Caco-2 (cell line): ENCODE data around the gene SKA3. TPM values are rescaled to one million over a fixed set of nuclear protein-coding genes. Genes with fewer than 3 reads are reported as not detected.
"Not testable (repeated sequence)": the region's sequence is repeated elsewhere in the genome, so short reads cannot be mapped to it uniquely, and the experiment has no call there.

Source experiments
- BruUV-seq: library from RNA; stranded (reverse); fragments of 400-500 nt; replicated peaks from 2 replicates; lab custom pipeline; 2021; lab: Mats Ljungman, UMichigan
- CTCF ChIA-PET: fragments of 300-600 bp; sonication (Branson Sonifier 250); formaldehyde crosslinking; loops from one replicate; lab custom pipeline; 2022; ENCODE audit warnings: antibody characterized with exemption; lab: Charles Lee
- POLR2A ChIA-PET: fragments of 300-600 bp; sonication (Branson Sonifier 250); formaldehyde crosslinking; loops from one replicate; lab custom pipeline; 2022; ENCODE audit warnings: antibody characterized with exemption; lab: Charles Lee
- DNase-seq, 2 experiments: peaks; one replicate each; pipeline versions ENCODE4 v3.0.0 to v3.0.0-alpha.2; 2020 to 2022
- H3K27me3 ChIP-seq: replicated peaks from 2 replicates; pipeline ENCODE4 v1.6.0; 2011; ENCODE audit warnings: low read length; ENCODE audit not compliant: control insufficient read depth, insufficient read depth
- H3K36me3 ChIP-seq: 2 replicates; pipeline ENCODE4 v1.5.1; 2011; ENCODE audit warnings: low read length; ENCODE audit not compliant: control insufficient read depth, insufficient read depth
- H3K4me1 ChIP-seq: fragments of 250-450 bp; sonication (Bioruptor Pico); 2 replicates; pipeline ENCODE4 v1.5.1; 2020; ENCODE audit warnings: mild to moderate bottlenecking
- H3K4me3 ChIP-seq: 2 replicates; pipeline ENCODE4 v1.5.1; 2011; ENCODE audit warnings: low read depth, mild to moderate bottlenecking, control low read depth, low read length
- H3K9me3 ChIP-seq: fragments of 250-450 bp; sonication (Bioruptor Pico); 2 replicates; pipeline ENCODE4 v1.5.1; 2020; ENCODE audit warnings: mild to moderate bottlenecking, moderate library complexity
- H3K27ac Mint-ChIP-seq: one replicate; pipeline ENCODE4 v1.8.0; 2022; ENCODE audit warnings: mixed read lengths; ENCODE audit not compliant: unreplicated experiment
- H3K27me3 Mint-ChIP-seq: one replicate; pipeline ENCODE4 v1.8.0; 2022; ENCODE audit warnings: mixed read lengths; ENCODE audit not compliant: insufficient read depth, unreplicated experiment
- H3K36me3 Mint-ChIP-seq: one replicate; pipeline ENCODE4 v1.8.0; 2022; ENCODE audit warnings: mild to moderate bottlenecking, mixed read lengths; ENCODE audit not compliant: insufficient read depth, unreplicated experiment
- H3K4me1 Mint-ChIP-seq: one replicate; pipeline ENCODE4 v1.8.0; 2022; ENCODE audit warnings: low read depth, mixed read lengths; ENCODE audit not compliant: unreplicated experiment
- H3K4me3 Mint-ChIP-seq: one replicate; pipeline ENCODE4 v1.8.0; 2022; ENCODE audit warnings: mild to moderate bottlenecking, moderate library complexity, mixed read lengths; ENCODE audit not compliant: unreplicated experiment
- H3K9me3 Mint-ChIP-seq: one replicate; pipeline ENCODE4 v1.8.0; 2022; ENCODE audit warnings: mixed read lengths; ENCODE audit not compliant: unreplicated experiment
- intact Hi-C: fragments of 100-400 bp; cut with micrococcal nuclease; formaldehyde crosslinking; loops from one replicate; pipeline ENCODE4 v1.10.0; 2022; ENCODE audit not compliant: unreplicated experiment
- total RNA-seq: library from RNA; stranded (reverse); gene quantifications from 2 replicates; pipeline ENCODE4 v1.2.3, GENCODE V29; 2022
- TF ChIP-seq, protein P1 (sequence below), 2 experiments: fragments of 200-600 bp in 1 of 2; IDR thresholded peaks; 1 replicate in 1 of 2; 2 replicates in 1 of 2; pipeline versions ENCODE4 v1.5.1 to v1.8.0; 2011 to 2022; ENCODE audit warnings: antibody characterized with exemption in 1 of 2, control low read depth in 1 of 2, inconsistent platforms in 1 of 2, low read depth in 1 of 2, low read length in 1 of 2, mild to moderate bottlenecking in 1 of 2, moderate library complexity in 1 of 2; ENCODE audit not compliant: insufficient read depth in 1 of 2, severe bottlenecking in 1 of 2, unreplicated experiment in 1 of 2

Gene SKA3
- total RNA-seq, 1 experiment from 2014 or later: 37.5 TPM

DNA sequence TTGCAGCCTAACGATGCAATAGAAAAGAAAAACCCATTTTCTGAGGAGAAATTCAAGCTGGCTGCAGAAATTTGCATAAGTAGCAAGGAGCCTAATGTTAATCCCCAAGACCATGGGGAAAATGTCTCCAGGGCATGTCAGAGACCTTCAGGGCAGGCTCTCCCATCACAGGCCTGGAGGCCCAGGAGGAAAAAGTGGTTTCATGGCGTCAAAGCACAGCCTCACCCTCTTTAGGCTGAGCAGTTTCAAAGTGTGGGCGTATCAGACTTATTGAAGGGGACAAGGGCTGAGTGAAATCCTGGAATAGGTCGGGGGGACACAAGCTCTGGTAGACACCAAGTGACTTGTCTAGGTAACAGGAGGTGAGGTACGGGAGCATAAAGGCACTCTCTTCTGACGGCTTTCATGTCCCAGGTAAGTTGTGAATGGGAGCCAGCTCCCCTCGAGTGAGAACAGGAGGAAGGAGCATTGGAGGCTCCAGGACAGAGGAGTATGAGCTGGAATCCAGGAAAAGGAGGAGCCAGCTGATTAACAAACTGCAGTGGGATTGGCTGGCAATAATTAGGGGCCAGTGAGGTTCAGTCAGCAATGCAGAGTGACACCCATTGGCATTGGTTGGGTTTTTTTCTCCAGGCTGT lies 35.9 kb upstream of the SKA3 start:
- H3K4me3 ChIP-seq: no peak overlapping the region
- Mint-ChIP-seq H3K4me1 (no peaks in the 10 kb centered on the region), H3K9me3 (peaks cover 24% of the 10 kb centered on the region), H3K4me3 (no peak overlapping the region), H3K36me3 (no peaks in the 10 kb centered on the region), H3K27me3 (peaks cover 20% of the 10 kb centered on the region), H3K27ac (no peak overlapping the region)
- no peak for DNase-seq
- H3K9me3 ChIP-seq: peaks cover 7% of the 10 kb centered on the region
- TF ChIP-seq, protein P1, sequence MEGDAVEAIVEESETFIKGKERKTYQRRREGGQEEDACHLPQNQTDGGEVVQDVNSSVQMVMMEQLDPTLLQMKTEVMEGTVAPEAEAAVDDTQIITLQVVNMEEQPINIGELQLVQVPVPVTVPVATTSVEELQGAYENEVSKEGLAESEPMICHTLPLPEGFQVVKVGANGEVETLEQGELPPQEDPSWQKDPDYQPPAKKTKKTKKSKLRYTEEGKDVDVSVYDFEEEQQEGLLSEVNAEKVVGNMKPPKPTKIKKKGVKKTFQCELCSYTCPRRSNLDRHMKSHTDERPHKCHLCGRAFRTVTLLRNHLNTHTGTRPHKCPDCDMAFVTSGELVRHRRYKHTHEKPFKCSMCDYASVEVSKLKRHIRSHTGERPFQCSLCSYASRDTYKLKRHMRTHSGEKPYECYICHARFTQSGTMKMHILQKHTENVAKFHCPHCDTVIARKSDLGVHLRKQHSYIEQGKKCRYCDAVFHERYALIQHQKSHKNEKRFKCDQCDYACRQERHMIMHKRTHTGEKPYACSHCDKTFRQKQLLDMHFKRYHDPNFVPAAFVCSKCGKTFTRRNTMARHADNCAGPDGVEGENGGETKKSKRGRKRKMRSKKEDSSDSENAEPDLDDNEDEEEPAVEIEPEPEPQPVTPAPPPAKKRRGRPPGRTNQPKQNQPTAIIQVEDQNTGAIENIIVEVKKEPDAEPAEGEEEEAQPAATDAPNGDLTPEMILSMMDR (IDR thresholded peaks at IDR 0.05; ENCODE audit: insufficient read depth in 1 of 2, low read depth in 1 of 2, low read length in 1 of 2, severe bottlenecking in 1 of 2, unreplicated experiment in 1 of 2): no peak
- H3K27me3 ChIP-seq: no peaks in the 10 kb centered on the region
- ChIA-PET CTCF (no interaction called here), POLR2A (no interaction called here)
- intact Hi-C loops: no loop called here
- no TSS peak for BruUV-seq
- no peaks in the 10 kb centered on the region for H3K36me3 ChIP-seq
- H3K4me1 ChIP-seq: no peaks in the 10 kb centered on the region

DNA sequence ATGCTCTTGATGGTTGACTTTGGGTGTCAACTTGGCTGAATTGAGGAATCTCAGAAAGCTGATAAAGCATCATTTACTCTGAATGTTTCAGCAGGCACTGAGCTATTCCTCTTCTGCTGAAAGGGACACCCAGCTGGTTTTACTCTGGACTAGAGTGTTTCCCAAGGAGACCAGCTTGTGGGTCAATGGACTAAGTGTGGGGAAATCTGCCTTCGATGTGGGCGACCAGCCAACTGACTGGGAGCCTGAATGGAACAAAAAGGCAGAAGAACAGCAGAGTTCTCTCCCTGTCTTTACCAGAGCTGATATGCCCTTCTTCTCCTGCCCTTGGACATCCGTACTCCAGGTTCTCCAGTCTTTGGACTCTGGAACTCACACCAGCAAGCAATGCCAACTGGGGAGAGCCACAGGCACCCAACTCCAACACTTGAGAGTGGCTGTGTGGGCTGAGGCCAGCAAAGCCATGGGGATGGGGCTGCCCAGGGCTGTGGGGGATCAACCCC lies 32.4 kb upstream of the SKA3 start:
- Mint-ChIP-seq H3K36me3 (no peaks in the 10 kb centered on the region), H3K4me3 (no peak overlapping the region), H3K9me3 (peaks cover 24% of the 10 kb centered on the region), H3K4me1 (no peaks in the 10 kb centered on the region), H3K27ac (no peak overlapping the region), H3K27me3 (peaks cover 12% of the 10 kb centered on the region)
- Histone ChIP-seq H3K27me3 (no peaks in the 10 kb centered on the region), H3K4me3 (no peak overlapping the region), H3K9me3 (peaks cover 10% of the 10 kb centered on the region), H3K4me1 (no peaks in the 10 kb centered on the region), H3K36me3 (no peaks in the 10 kb centered on the region)
- ChIA-PET CTCF (no interaction called here), POLR2A (interaction anchor here (0.5 kb wide), 1 partner anchor 62 kb away, joined by 3 read pairs; no protein-coding TSS in a partner anchor)
- TF ChIP-seq, protein P1 (IDR thresholded peaks at IDR 0.05; ENCODE audit: insufficient read depth in 1 of 2, low read depth in 1 of 2, low read length in 1 of 2, severe bottlenecking in 1 of 2, unreplicated experiment in 1 of 2): no peak
- intact Hi-C loops: no loop called here
- no TSS peak for BruUV-seq
- no peak for DNase-seq

DNA sequence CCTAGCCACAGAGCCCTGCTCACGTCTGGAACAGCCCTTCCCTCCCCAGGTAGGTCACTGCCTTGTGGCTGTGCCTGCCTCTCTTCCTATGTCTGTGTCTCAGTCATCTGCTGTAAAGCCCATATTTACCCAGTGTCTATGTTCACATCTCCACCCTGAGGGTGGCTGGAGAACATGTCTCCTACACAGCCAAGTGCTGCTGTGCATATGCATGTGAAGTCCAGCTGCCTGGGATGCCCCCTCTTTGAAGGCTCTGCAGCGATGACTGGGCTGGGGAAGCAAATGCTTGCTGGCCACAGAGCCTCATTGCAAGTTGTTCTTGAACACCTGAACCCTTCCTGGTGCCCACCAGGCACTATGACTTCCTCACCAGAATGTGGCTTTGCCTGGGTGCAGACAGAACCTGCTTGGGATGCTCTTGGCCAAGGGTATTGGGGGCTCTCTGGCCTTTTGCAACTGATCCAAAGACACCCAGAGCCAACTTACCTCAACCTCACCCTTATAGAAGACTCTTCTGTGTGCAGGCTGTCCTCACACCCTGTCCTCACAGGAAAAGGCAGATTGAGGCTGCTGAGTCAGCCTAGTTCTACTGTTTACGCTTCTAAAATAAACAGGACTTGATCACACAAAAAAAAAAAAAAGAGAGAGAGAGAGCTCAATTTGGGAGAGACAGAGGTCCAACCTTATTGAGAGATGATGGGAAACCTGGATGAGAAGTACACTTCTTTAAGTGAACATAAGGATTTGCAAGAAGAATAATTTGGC lies 26.6 kb upstream of the SKA3 start:
- Mint-ChIP-seq H3K9me3 (peaks cover 12% of the 10 kb centered on the region), H3K4me3 (no peak overlapping the region), H3K4me1 (peaks cover 7% of the 10 kb centered on the region), H3K27ac (no peak overlapping the region), H3K27me3 (no peaks in the 10 kb centered on the region), H3K36me3 (no peaks in the 10 kb centered on the region)
- no TSS peak for BruUV-seq
- intact Hi-C loops: no loop called here
- Histone ChIP-seq H3K9me3 (peaks cover 3% of the 10 kb centered on the region; the same call in 1 of the 2 replicates), H3K36me3 (no peaks in the 10 kb centered on the region), H3K4me3 (no peak overlapping the region), H3K4me1 (no peaks in the 10 kb centered on the region), H3K27me3 (no peaks in the 10 kb centered on the region)
- ChIA-PET POLR2A (no interaction called here), CTCF (no interaction called here)
- no peak for DNase-seq
- TF ChIP-seq, protein P1 (IDR thresholded peaks at IDR 0.05; ENCODE audit: insufficient read depth in 1 of 2, low read depth in 1 of 2, low read length in 1 of 2, severe bottlenecking in 1 of 2, unreplicated experiment in 1 of 2): no peak

DNA sequence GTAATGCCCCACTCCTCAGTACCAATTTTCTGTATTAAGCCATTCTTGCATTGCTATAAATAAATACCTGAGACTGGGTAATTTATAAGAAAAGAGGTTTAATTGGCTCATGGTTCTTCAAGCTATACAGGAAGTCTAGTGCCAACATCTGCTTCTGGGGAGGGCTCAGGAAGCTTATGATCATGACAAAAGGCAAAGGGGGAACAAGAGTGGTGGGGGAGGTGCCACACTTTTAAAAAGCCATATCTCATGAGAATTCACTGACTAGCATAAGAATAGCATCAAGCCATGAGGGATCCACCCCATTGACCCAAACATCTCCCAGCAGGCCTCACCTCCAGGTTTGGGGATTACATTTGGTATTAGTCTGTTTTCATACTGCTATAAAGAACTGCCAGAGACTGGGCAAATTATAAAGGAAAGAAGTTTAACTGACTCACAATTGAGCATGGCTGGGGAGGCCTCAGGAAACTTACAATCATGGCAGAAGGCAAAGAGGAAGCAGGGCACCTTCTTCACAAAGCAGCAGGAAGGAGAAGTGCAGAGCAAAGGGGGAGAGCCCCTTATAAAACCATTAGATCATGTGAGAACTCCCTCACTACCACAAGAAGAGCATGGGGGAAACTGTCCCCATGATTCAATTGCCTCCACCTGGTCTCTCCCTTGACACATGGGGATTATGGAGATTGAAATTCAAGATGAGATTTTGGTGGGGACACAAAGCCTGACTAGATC lies 25.3 kb upstream of the SKA3 start:
- POLR2A ChIA-PET, H3K4me3 ChIP-seq, H3K27me3 Mint-ChIP-seq, H3K4me1 ChIP-seq, H3K27me3 ChIP-seq, BruUV-seq, intact Hi-C loops, H3K36me3 Mint-ChIP-seq, H3K4me1 Mint-ChIP-seq, H3K9me3 ChIP-seq, DNase-seq, H3K27ac Mint-ChIP-seq, H3K36me3 ChIP-seq, CTCF ChIA-PET, H3K4me3 Mint-ChIP-seq: not testable (repeated sequence)
- H3K9me3 Mint-ChIP-seq: peaks cover 12% of the 10 kb centered on the region
